Measurements from ENCODE around the gene CKLF. TPM values are rescaled to one million over a fixed set of nuclear protein-coding genes. Genes with fewer than 3 reads are reported as not detected.

CKLF gene
- polyA plus RNA-seq, 1 of the 3 experiments (the other 2 are of a cell fraction): 211 TPM

- CTCF ChIA-PET: interaction anchor here (1.0 to 2.3 kb wide), 3 partner anchors 23 to 105 kb away, joined by 3 to 9 read pairs (median 3); no protein-coding TSS in a partner anchor
- no peak overlapping the region for H3K4me3 ChIP-seq (ENCODE audit: low read depth in 2 of 2, low read length in 1 of 2)
Observed at GRCh38 chr16:66510298-66510697, 42.1 kb upstream of the CKLF start.

GRCh38 chr16:66510711-66511601, 41.4 kb upstream of the CKLF start:
- no peak overlapping the region for H2AFZ ChIP-seq (ENCODE audit: low read depth)
- peak overlapping the region; percentile 29; the same call in 1 of the 2 replicates for H3K9ac ChIP-seq
- H3K9me2 ChIP-seq: no peaks in the 10 kb centered on the region
- H3K4me1 ChIP-seq (ENCODE audit: control insufficient read depth in 1 of 2, insufficient read depth in 2 of 2, low read depth in 1 of 2, low read length in 1 of 2): peaks cover 5 to 27% of the 10 kb centered on the region in 2 experiments; a peak in 3 of 4 replicates
- 85% methylated on average over 11 of the region's 12 CpGs for WGBS (ENCODE audit: low lambda C conversion rate)
- TF ChIP-seq RFX5 (IDR thresholded peaks at IDR 0.05; ENCODE audit: low read length) (no peak), NRF1 (IDR thresholded peaks at IDR 0.05; ENCODE audit: low read depth, low read length) (no peak), FOXJ3 (CRISPR knock-in tag; IDR thresholded peaks at IDR 0.05) (no peak), FOXM1 (IDR thresholded peaks at IDR 0.05; ENCODE audit: low read depth) (no peak)
- POLR2A ChIA-PET: no interaction called here
- H3K4me2 ChIP-seq: peak overlapping the region; percentile 50
- no peaks in the 10 kb centered on the region for H3K27me3 ChIP-seq (ENCODE audit: insufficient read depth)
- H3K9me3 ChIP-seq: no peaks in the 10 kb centered on the region
- CTCF ChIA-PET: interaction anchor here (1.2 to 1.9 kb wide), 3 partner anchors 24 to 104 kb away, joined by 3 to 7 read pairs (median 5); no protein-coding TSS in a partner anchor
- H3K4me3 ChIP-seq (ENCODE audit: low read depth in 2 of 2, low read length in 1 of 2): no peak overlapping the region
- no peaks in the 10 kb centered on the region for H4K20me1 ChIP-seq (ENCODE audit: insufficient read depth)
- peak overlapping the region; percentile 74 to 91; a peak in 3 of 4 replicates for H3K27ac ChIP-seq (ENCODE audit: low read depth in 2 of 2, low read length in 1 of 2)
- no peaks in the 10 kb centered on the region for H3K79me2 ChIP-seq (ENCODE audit: insufficient read depth)
- H3F3A ChIP-seq (replicated peaks; ENCODE audit: insufficient read depth): peaks cover 24% of the 10 kb centered on the region
- H3K36me3 ChIP-seq (replicated peaks in 1 of 2; ENCODE audit: control insufficient read depth in 1 of 2, insufficient read depth in 2 of 2, low read length in 1 of 2): no peaks in the 10 kb centered on the region
- no peak for DNase-seq

More at GRCh38 chr16:66510298-66510697, 42.1 kb upstream of the CKLF start:
- H3K9ac ChIP-seq: no peak overlapping the region
- H3K4me1 ChIP-seq (ENCODE audit: control insufficient read depth in 1 of 2, insufficient read depth in 2 of 2, low read depth in 1 of 2, low read length in 1 of 2): peaks cover 5 to 25% of the 10 kb centered on the region in 2 experiments; a peak in 3 of 4 replicates
- no peak overlapping the region for H2AFZ ChIP-seq (ENCODE audit: low read depth)
- TF ChIP-seq JUND (IDR thresholded peaks at IDR 0.05): no peak
- TF ChIP-seq EZH2phosphoT487 (IDR thresholded peaks at IDR 0.05; ENCODE audit: borderline replicate concordance, low read depth): no peak
- no peak for TF ChIP-seq GABPA (IDR thresholded peaks at IDR 0.05; ENCODE audit: low read depth)
- TF ChIP-seq NFIC (IDR thresholded peaks at IDR 0.05; ENCODE audit: borderline replicate concordance): no peak
- no peak for TF ChIP-seq ELF1 (IDR thresholded peaks at IDR 0.05)
- no peaks in the 10 kb centered on the region for H3K79me2 ChIP-seq (ENCODE audit: insufficient read depth)
- H3K27ac ChIP-seq (ENCODE audit: low read depth in 2 of 2, low read length in 1 of 2): no peak overlapping the region; a peak in 1 of 4 replicates
- H3K9me2 ChIP-seq: no peaks in the 10 kb centered on the region
- H3K4me2 ChIP-seq: 0 out of 2 replicates have a peak overlapping the region, but pooled peaks have one; percentile 50
- POLR2A ChIA-PET: no interaction called here
- H4K20me1 ChIP-seq (ENCODE audit: insufficient read depth): no peaks in the 10 kb centered on the region
- no peaks in the 10 kb centered on the region for H3K27me3 ChIP-seq (ENCODE audit: insufficient read depth)
- H3F3A ChIP-seq (replicated peaks; ENCODE audit: insufficient read depth): peaks cover 23% of the 10 kb centered on the region
- no peaks in the 10 kb centered on the region for H3K36me3 ChIP-seq (replicated peaks in 1 of 2; ENCODE audit: control insufficient read depth in 1 of 2, insufficient read depth in 2 of 2, low read length in 1 of 2)
- 97% methylated on average over 3 of the region's 5 CpGs for WGBS (ENCODE audit: low lambda C conversion rate)
- H3K9me3 ChIP-seq: no peaks in the 10 kb centered on the region
- no peak for DNase-seq

GRCh38 chr16:66511602-66512271, 40.6 kb upstream of the CKLF start:
- H3K9me3 ChIP-seq: no peaks in the 10 kb centered on the region
- peaks cover 12 to 34% of the 10 kb centered on the region in 2 experiments; a peak in 3 of 4 replicates for H3K4me1 ChIP-seq (ENCODE audit: control insufficient read depth in 1 of 2, insufficient read depth in 2 of 2, low read depth in 1 of 2, low read length in 1 of 2)
- ChIA-PET POLR2A (no interaction called here), CTCF (interaction anchor here (1.6 to 1.9 kb wide), 2 partner anchors 32 to 105 kb away, joined by 5 to 7 read pairs; no protein-coding TSS in a partner anchor)
- peaks cover 31% of the 10 kb centered on the region for H3F3A ChIP-seq (replicated peaks; ENCODE audit: insufficient read depth)
- H3K36me3 ChIP-seq (replicated peaks in 1 of 2; ENCODE audit: control insufficient read depth in 1 of 2, insufficient read depth in 2 of 2, low read length in 1 of 2): no peaks in the 10 kb centered on the region
- no peak for DNase-seq
- peak overlapping the region; percentile 74 to 91; a peak in 3 of 4 replicates for H3K27ac ChIP-seq (ENCODE audit: low read depth in 2 of 2, low read length in 1 of 2)
- no peaks in the 10 kb centered on the region for H3K9me2 ChIP-seq
- WGBS (ENCODE audit: low lambda C conversion rate): 15% methylated on average over 9 of the region's 13 CpGs
- peak overlapping the region; percentile 50 for H3K4me2 ChIP-seq
- H3K9ac ChIP-seq: peak overlapping the region; percentile 29; the same call in 1 of the 2 replicates
- 0 out of 2 replicates have a peak overlapping the region, but pooled peaks have one; percentile 4 for H2AFZ ChIP-seq (ENCODE audit: low read depth)
- no peaks in the 10 kb centered on the region for H3K79me2 ChIP-seq (ENCODE audit: insufficient read depth)
- 0 out of 4 replicates have a peak overlapping the region, but pooled peaks of 1 of the 2 experiments have one; percentile 13 for H3K4me3 ChIP-seq (ENCODE audit: low read depth in 2 of 2, low read length in 1 of 2)
- H3K27me3 ChIP-seq (ENCODE audit: insufficient read depth): no peaks in the 10 kb centered on the region
- H4K20me1 ChIP-seq (ENCODE audit: insufficient read depth): no peaks in the 10 kb centered on the region
- TF ChIP-seq EP300 (IDR thresholded peaks at IDR 0.05; ENCODE audit: borderline replicate concordance in 1 of 2, low read depth in 1 of 2, low read length in 1 of 2) (0 out of 4 replicates have a peak, but pooled peaks of 1 of the 2 experiments have one; percentile 25), MXI1 (IDR thresholded peaks at IDR 0.05; ENCODE audit: low read depth, low read length) (no peak), FOSL2 (IDR thresholded peaks at IDR 0.05; ENCODE audit: borderline replicate concordance, low read depth) (peak; percentile 55; the same call in 1 of the 2 replicates), POLR2AphosphoS5 (IDR thresholded peaks at IDR 0.05; ENCODE audit: low read depth, low read length) (no peak), JUND (IDR thresholded peaks at IDR 0.05) (peak; percentile 72), TEAD4 (IDR thresholded peaks at IDR 0.05; ENCODE audit: borderline replicate concordance, insufficient read depth) (peak; percentile 45; the same call in 1 of the 2 replicates), CTCF (IDR thresholded peaks at IDR 0.05) (peak; percentile 38; the same call in 1 of the 2 replicates), MAX (IDR thresholded peaks at IDR 0.05; ENCODE audit: low read depth) (peak; percentile 37), NFIC (IDR thresholded peaks at IDR 0.05; ENCODE audit: borderline replicate concordance) (peak; percentile 91), SIN3A (IDR thresholded peaks at IDR 0.05; ENCODE audit: borderline replicate concordance, low read depth, low read length) (no peak), TCF12 (IDR thresholded peaks at IDR 0.05) (peak; percentile 74)

All from SK-N-SH (cell line).